NCI-H2227 (cell line): ENCODE results near the gene TTC21A.

Experiments used
- DNase-seq: peaks from one replicate; lab custom pipeline; 2025; ENCODE audit not compliant: unreplicated experiment; lab: John Stamatoyannopoulos, UW

The TTC21A gene

GRCh38 chr3:39176025-39176714 lies 68.7 kb downstream of the TTC21A start:
- DNase-seq: no peak

DNA sequence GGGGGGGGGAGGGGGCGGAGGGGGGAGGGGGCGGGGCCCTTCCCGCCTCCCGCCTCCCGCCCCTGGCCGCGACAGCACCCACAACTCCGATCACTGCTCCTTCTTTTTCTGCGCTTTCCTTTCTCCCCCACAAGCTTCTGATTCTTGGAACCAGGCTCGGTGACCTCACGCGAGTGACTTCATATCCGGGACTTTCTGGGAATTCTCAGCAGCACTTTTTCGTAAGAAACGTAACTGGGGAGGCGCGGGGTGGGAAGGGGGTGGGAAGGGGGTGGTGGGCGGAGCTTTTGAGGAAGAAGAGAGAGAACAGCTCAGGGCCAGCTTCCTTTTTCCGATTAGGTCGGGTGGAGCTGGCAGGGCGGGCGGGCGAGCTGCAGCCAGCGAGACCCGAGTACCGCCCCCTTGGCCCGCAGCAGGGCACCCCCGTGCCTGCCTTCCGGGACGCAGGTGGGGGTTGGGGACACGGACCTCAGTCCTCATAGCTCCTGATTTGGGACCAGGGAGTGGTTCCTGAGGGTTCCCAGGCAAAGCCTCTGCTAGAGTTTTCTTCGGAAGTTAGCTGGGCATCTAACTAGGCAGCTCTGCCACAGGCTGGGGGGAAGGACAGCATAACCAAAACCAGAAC lies 70.3 kb downstream of the TTC21A start:
- peak; percentile 68 for DNase-seq

- no peak for DNase-seq
Measured at GRCh38 chr3:39178553-39178952, 71.1 kb downstream of the TTC21A start.

DNA sequence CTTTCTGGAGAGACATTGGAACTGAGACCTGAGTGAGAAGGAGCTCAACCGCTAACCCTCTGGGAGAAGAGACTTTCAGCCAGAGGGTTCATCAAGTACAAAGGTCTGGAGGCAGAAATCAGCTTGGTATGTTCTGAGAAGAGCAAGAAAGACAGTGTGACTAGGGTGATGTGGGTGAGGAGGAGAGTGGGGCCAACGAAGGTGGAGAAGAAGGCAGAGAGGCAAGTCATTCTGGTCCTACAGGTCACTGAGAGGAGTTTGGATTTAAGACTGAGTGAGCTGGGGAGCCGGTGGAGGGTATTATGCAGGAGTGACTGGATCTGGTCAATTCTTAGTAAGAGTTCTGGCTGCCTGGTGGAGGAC lies 72.7 kb downstream of the TTC21A start:
- no peak for DNase-seq

DNA sequence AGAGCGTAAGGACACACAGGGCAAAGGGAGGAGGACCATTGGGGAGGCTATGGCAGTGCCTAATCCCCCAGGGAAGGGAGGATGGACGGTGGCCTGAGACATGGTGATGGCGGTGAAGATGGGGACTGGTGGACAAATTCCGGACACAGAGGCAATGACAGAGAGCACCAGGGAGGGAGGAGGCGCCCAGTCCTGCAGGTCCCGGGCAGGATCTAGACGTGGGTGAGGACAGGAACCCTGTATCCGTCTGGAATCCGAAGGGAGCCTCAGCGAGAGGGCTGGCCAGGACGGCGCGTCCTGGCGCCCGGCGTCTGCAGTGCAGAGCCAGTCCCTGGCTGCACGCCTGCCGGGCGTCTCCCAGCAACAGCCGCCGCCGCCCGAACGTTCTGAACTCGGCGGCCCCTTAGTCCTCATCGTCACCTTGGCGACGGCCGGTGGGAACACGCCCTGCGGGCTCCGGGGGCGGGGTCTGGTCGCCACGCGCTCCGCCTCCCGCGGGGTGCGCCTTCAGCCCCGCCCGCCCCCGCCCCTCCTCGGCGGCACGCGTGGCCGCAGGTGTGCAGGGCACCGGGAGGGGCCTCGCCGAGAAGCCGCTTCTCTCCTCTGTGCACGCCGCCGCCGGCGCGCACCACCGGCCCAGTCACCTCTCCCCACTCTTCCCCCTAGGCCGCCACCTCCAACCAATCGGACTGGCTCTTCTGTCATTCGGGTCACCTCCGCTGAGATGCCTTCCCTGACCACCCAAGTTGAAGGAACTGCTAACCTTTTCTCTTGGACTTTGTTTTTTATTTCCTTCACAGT lies 73.3 kb downstream of the TTC21A start:
- DNase-seq: peak; percentile 91

- no peak for DNase-seq
Measured at GRCh38 chr3:39181408-39182335, 74.2 kb downstream of the TTC21A start.

GRCh38 chr3:39183211-39184080 lies 76.0 kb downstream of the TTC21A start:
- no peak for DNase-seq

DNA sequence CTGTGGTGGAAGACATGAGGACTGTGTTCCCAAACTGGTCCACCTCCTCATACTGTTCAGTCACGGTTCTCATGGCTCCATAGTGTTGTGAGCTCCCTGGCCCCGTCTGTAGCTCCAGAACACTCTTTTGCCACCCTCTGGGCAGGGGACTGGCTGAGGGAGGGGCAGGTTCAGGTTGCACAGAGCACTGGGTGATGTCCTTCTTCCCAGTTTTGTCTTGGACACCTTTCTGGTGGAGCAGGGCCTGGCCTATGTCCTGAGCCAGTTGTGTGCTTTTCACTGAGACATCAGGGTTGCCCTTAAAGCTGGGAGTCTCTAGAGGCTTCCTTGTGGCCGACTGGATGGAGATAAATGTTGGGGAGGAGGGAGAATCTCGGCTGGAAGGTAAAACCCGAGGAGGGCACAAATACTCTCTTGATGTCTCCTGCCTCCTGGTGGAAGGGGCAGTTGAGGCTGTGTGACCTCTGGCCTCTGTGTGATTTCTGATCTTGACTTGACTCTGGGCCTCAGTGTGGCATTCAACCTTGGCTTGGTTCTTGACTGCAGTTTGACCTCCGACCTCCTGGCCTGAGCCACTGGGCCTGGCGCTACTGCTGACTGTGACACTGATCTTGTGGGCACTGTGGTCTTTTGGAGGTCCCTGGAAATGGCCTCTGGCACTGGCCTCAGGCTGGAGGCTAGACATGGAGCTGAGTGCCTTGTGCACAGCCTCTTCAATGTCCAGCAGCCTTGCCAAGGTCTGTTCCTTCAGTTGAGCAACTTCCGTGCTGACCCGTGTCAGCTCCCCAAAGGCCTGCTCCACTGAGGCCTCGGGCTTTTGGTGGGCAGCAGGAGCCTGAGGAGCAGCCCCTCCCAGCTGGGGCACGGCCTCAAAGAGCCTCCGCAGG lies 76.8 kb downstream of the TTC21A start:
- no peak for DNase-seq

- no peak for DNase-seq
Measured at GRCh38 chr3:39184968-39185285, 77.4 kb downstream of the TTC21A start.

DNA sequence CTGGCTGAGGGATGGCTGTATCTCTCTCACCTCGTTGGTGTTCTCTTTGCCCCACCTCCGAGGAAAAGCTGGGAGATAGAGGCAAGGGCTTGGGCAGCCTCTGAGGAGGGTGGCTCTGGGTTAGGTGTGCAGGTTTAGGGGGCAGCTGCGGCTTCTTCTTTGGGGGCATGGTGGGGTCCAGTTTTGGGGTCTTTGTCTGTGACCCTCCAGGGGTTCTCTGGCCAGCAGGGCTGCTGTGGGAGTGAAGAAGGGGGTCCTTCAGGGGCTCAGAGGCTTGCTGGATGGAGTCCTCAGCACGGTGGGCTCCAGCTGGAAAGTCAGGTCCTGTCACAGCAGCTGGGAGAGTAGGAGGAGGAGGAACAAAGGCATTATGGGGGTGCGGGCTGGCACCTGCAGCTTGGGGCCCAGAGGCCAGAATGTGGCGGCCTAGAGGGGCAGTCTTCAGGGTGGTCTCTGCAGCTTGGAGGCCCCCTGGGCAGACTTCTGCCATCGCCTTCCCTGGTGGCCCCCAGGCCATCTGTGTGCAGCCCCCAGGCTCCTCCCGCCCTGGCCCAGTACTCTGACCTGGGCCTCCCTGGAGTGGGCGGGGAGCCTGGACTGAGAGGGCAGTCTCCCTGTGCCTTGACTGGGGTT lies 78.0 kb downstream of the TTC21A start:
- no peak for DNase-seq

GRCh38 chr3:39185959-39186691 lies 78.6 kb downstream of the TTC21A start:
- no peak for DNase-seq

DNA sequence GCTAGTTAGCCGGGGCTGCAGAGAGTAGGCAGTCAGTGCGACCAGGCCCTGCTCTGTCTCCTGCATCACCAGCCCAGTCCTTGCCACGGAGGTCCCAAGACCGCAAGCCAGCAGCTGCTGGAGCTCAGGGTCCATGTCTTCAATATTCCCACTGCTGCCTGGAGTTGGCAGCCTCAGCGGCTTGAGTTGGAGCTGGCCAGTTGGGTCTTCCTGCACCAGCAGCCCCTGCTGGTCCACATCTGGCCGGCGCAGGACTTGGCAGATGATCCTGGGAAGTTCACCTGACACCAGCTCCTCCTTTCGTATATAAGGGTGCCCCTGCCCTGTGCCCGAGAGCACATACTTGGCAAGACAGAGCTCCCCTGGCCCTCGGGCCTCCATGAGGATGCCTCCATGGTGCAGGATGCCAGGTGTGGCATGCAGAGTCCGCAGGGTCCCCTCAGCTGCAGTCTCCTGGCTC lies 79.2 kb downstream of the TTC21A start:
- DNase-seq: no peak

GRCh38 chr3:39187372-39188155 lies 80.1 kb downstream of the TTC21A start:
- no peak for DNase-seq
